GM08714 (cell line): ENCODE data around the gene DACH2.

Experiments used
- H3K4me3 ChIP-seq: fragments of 200-500 bp; sonication (Bioruptor generic); 2 replicates; pipeline ENCODE4 v1.5.1; 2014; ENCODE audit warnings: mild to moderate bottlenecking, low read length, inconsistent platforms
- ZNF274 ChIP-seq: IDR thresholded peaks from 2 replicates; pipeline ENCODE4 v1.6.1; 2012; ENCODE audit warnings: mild to moderate bottlenecking, low read depth, low read length

The DACH2 gene

GRCh38 chrX:86383681-86384540 lies 235.7 kb downstream of the DACH2 start:
- H3K4me3 ChIP-seq, result no peak overlapping the region
- TF ChIP-seq ZNF274, result no peak

- no peak for TF ChIP-seq ZNF274
- H3K4me3 ChIP-seq, result no peak overlapping the region
These were observed 259.1 kb downstream of the DACH2 start for GRCh38 chrX:86407371-86407770.

GRCh38 chrX:86421771-86422170 lies 273.5 kb downstream of the DACH2 start:
- no peak overlapping the region for H3K4me3 ChIP-seq
- no peak for TF ChIP-seq ZNF274

DNA sequence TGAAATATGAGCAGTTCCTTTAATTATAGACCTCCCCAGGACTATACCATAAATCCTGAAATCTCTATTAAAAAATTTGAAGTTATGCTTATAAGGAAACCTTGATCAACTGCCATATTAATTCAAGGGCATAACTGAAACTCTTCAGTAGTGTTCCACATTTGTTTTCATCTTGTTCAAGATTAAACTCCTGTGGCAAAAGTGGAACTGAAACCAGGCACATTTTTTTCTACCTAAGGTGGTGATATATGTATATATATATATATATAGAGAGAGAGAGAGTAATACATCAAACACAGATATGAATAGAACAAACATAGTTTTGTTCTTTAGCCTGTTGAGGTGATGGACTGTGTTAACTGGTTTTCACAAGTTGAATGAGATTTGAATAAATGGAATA lies 287.9 kb downstream of the DACH2 start:
- no peak for TF ChIP-seq ZNF274
- no peak overlapping the region for H3K4me3 ChIP-seq

- H3K4me3 ChIP-seq, result no peak overlapping the region
- no peak for TF ChIP-seq ZNF274
These were observed 307.2 kb downstream of the DACH2 start for GRCh38 chrX:86455495-86455894.

DNA sequence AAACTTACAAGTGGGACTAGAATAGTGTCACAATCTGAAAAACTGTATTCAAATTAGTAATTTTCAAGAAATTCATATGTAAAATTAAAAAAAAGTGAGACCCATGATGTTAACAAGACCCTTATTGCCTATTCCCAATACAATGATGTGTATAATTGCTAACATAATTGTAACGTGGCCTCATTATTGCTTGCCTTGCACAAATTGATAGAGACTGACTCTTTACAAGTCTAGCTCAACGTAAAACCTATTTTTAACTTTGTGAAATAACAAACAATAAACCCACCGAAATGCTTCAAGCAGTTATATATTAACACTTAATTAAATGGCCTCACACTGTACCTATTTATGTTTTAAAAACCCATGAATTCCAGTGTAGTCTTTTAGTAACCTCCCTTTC lies 312.5 kb downstream of the DACH2 start:
- H3K4me3 ChIP-seq, result no peak overlapping the region

GRCh38 chrX:86504297-86504696 lies 356.0 kb downstream of the DACH2 start:
- H3K4me3 ChIP-seq, result no peak overlapping the region
- TF ChIP-seq ZNF274, result no peak

More for the DNA sequence above, 312.5 kb downstream of the DACH2 start:
- no peak for TF ChIP-seq ZNF274

DNA sequence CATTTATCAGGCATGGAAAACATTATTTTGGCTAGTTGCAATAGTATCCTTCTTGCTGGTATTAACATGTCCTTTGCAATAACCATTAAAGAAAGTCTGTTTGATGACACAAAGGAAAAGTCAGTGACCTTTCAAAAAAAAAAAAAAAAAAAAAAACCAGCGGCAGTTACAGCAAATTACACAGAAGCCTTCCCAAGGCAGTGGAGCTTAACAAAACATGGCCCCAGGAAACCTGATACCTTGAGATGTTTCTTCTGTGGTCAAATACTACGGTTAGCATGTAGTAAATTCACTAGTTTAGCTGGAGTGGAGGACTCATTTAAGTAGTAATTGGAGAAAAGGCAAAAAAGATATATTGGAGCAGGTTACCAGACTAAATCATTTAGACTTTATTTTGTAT lies 359.1 kb downstream of the DACH2 start:
- no peak for TF ChIP-seq ZNF274

GRCh38 chrX:86579777-86580176 lies 431.5 kb downstream of the DACH2 start:
- no peak for TF ChIP-seq ZNF274
- H3K4me3 ChIP-seq, result no peak overlapping the region

More for the DNA sequence above, 359.1 kb downstream of the DACH2 start:
- no peak overlapping the region for H3K4me3 ChIP-seq

GRCh38 chrX:86604607-86605006 lies 456.4 kb downstream of the DACH2 start:
- no peak for TF ChIP-seq ZNF274
- H3K4me3 ChIP-seq, result no peak overlapping the region

- TF ChIP-seq ZNF274, result no peak
These were observed 548.7 kb downstream of the DACH2 start for GRCh38 chrX:86696951-86697350.

GRCh38 chrX:86711531-86712180 lies 563.4 kb downstream of the DACH2 start:
- H3K4me3 ChIP-seq, result no peak overlapping the region
- no peak for TF ChIP-seq ZNF274

More at GRCh38 chrX:86696951-86697350, 548.7 kb downstream of the DACH2 start:
- no peak overlapping the region for H3K4me3 ChIP-seq

DNA sequence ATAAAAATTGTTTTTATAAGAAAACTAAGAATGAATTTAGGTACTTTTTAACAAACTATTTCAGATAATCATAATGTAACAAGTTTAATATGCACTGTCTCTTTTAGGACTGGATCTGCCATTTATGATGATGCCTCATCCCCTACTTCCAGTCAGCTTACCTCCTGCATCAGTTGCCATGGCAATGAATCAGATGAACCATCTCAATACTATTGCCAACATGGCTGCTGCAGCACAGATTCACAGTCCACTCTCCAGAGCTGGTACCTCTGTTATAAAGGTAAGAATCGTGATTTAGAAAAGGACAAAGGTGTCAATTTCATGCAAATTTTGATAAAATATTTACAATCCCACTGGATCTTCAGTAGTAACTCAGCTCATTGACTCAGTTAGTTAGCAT lies 566.2 kb downstream of the DACH2 start:
- H3K4me3 ChIP-seq, result no peak overlapping the region
- TF ChIP-seq ZNF274, result no peak

DNA sequence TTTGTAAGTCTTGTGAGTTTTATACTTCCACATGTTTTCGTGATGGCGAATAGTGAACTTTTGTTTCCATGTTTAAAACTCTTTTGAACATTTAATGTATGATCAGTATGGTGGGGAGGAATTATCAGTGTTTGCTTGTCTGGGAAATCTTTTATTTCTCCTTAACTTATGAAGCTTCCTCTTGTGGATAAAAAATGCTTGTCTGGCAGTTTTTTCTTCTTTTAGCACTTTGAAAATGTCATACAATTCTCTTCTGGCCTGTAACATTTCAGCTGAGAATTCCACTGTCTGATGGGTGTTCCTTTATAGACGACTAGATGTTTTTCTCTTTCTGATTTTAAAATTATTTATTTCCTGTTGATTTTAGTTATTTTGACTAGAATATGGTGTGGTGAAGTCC lies 576.0 kb downstream of the DACH2 start:
- TF ChIP-seq ZNF274, result no peak
- no peak overlapping the region for H3K4me3 ChIP-seq

DNA sequence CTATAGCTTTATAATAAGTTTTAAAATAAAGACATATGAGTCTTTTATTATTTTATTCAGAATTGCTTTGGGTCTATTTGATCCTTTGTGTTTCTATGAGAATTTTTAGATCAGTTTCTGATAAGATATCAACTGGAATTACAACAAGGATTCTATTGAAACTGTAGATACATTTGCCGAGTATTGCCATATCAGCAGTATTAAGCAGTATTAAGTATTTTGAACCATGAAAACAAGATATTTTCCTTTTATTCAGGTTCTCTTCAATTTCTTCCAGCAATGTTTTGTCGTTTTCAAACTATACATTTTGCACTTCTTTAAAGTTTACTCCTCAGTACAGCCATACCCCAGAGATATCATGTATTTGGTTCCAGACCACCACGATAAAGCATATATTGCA lies 598.8 kb downstream of the DACH2 start:
- TF ChIP-seq ZNF274, result no peak
- no peak overlapping the region for H3K4me3 ChIP-seq
